HG03442 (cell line): ENCODE results near the gene ALDH16A1.
A peak's percentile ranks its signal among the peaks of the same experiment; 100 is the strongest.

Experiments
- ATAC-seq: cut with Tn5 transposase; IDR thresholded peaks from one replicate; pipeline ENCODE4 v1.9.1; 2021; ENCODE audit warnings: mild to moderate bottlenecking, moderate library complexity; ENCODE audit not compliant: unreplicated experiment

Gene ALDH16A1

DNA sequence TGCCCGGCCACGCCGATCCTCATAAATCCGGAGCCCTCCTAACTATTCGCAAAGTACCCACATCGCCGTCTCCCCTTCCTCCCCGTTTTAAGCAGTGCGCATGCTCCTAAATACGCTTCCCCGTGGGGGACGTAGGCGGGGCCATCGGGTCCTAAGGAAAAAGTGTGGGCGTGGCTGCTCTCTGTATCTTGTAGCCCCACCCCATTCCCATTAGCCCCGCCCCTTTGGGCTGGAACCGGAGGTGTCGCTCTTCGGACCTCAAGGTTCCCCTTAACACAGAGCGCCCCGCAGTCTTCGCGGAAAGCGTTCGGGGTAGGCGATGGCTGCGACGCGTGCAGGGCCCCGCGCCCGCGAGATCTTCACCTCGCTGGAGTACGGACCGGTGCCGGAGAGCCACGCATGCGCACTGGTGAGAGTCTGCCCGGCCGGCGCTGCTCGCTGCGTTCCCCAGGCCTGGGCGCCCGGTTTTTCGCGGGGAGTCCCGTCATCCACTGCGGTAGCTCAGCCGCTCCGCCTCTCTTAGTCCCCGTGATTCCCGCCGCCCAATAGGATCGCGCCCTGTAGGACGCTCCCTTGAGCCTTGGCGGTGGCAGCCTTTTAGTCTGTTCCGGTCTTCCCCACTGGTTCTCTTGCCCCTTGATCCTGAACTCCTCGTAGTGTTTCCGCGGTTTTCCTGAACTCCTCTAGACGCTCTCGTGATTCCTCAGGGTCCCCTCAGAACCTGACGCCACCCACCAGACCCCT lies at the start of gene ALDH16A1:
Gene ALDH16A1, plus strand, starts transcription at position 213 of the 744 bp plus-strand sequence. Its CDS starts 107 bp downstream, at position 320.
- peak; percentile 83 for ATAC-seq

DNA sequence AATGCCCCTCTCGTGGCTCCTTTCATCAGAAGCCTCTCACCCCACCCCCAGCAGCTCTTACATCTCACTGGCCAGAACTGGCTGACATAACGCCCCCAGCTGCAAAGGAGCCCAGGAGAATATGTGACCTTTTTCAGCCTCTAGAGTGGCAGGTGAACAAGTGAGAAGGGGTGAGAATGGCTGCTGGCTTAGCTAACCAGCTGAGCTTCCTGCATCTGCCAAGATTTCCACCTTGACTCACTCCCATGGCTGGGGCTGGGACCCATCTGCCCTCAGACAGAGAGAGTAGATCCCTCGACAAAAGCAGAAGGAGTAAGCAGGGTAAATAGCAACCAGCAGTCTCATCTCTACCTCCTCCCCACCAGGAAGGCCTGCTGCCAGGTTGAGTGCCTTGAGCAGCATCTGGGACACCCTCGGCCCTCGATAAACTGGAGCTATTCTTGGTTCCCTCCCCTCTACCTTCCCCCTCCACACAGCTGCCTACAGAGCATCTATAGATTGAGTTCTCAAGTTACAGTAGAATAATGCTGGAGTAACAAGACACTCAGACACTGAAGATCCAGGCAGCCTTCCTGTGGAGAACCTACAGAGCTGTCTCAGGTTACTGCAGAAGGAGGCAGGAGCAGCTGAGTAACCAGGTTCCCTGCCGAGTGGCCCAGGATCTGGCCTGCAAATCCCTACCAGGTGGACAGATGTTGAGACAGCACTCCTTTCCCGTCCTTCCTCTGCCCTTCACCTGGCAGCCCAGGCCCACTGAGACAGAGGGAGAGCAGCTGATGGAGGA lies 49.4 kb upstream of the ALDH16A1 start:
- no peak for ATAC-seq

DNA sequence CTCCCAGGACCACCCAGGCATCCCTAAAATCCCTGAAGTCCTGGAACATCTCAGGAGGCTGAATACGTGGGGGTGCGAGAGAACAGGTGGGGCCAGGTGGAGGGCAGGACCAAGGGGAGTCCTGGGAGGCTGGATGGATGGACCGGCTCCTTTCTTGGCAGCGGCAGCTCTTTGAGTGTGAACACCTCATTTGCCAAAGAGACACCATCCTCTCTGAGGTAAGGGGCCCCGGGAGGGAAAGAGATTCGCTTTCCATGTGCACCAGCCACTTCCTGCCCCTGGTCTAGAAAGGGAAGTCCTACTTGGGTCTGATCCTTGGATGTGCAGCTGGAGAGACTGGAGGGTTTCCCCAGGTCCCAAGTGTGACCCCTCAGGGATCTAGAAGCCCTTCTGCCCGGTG lies 45.9 kb upstream of the ALDH16A1 start:
- no peak for ATAC-seq

DNA sequence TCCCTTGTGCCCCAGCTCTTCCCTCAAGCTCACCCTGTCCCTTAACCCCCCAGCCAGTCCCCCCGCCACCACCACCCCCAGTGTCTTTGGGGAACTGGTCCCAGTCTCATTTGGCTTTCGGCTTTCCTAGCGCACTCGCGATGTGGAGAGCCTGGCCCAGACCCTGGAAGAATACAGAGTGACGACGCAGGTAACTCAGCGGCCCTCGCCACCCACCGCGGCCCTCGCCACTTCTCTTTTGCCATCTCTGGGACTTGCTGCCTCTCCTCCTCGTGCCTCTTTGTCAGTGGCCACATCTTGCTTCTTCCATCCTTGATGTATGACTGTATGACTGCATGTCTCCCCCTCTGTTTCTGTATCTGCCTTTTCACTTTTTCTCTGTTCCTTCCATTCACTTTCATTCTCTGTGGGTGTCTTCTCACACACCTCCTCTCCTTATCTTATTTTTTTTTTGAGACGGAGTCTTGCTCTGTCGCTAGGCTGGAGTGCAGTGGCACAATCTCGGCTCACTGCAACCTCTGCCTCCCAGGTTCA lies 45.5 kb upstream of the ALDH16A1 start:
- no peak for ATAC-seq

DNA sequence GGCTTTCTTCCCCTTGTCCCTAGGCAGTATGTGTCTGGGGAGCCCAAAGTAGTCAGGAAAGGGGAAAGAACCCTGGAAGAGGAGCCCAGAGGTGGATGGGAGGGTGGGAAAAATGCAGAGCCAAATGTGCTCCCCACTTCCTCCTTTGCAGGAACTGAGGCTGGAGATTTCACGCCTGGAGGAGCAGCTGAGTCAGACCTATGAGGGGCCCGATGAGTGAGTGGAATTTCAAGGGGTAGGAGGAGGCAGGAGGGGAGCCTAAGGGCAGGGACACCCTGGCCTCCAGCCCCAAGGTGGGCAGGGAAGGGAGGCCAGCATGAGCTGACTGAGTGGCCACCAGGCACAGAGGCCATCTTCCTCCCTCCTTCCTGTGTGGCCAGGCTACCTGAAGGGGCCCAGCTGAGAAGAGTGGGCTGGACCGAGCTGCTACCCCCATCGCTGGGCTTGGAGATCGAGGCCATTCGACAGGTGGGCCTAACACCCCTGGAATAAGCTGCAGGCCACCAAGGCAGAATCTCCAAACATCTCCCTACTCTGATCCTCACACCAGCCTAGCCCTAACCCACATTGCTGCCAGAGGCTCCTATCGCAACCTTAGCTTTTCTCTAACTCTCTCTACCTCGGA lies 44.1 kb upstream of the ALDH16A1 start:
- ATAC-seq: no peak

DNA sequence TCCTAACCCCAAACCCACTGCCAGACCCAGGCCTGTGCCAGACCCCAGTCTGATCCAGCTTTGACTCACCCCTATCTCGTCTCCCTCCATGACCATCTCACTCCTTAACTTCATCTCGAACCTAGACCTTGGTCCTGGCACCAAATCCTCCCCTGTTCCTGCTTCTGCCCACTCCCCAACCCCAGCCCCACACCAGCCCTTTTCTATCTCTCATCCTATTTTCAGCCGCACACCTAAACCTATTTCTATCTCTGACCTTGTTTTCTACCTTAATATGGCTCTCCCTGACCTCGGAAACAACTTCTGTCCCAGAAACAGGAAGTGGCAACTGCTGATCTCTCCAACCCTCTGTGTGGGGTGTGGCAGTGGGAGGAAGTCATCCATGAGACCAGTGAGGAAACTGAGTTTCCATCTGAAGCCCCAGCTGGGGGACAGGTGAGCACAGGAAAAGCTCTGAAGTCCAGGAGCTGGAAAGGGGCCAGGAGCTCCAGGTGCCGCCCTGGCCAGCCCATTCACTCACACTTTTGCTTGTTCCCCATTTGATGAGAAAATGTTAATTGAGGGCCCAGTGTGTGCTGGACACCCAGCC lies 43.5 kb upstream of the ALDH16A1 start:
- no peak for ATAC-seq

DNA sequence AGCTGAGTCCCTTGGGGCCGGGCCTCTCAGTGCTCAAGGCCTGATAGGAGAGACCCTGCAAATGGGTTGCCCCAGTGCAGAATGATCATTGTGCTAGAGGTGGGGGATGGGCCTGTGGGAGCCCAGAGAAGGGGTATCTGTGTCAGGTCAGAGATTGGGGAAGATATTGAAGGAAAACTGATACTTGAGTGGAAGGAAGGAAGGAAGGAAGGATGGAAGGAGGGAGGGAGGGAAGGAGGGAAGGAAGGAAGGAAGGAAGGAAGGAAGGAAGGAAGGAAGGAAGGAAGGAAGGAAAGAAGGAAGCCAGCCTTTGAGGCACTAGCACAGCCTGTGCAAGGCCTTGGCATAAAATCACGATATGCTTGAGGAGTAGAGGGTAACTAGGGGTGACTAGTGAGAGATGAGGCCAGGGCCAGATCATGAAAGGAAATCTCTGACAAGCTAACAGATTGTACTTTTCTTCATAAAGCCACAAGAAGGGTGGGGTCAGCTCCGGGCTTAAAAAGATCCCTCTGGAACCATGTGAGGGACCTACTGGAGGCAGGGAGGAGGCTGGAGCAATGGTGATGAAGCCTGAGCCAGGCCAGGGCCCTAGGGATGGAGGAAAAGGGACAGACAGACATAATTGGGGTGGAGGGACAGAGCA lies 41.2 kb upstream of the ALDH16A1 start:
- no peak for ATAC-seq

DNA sequence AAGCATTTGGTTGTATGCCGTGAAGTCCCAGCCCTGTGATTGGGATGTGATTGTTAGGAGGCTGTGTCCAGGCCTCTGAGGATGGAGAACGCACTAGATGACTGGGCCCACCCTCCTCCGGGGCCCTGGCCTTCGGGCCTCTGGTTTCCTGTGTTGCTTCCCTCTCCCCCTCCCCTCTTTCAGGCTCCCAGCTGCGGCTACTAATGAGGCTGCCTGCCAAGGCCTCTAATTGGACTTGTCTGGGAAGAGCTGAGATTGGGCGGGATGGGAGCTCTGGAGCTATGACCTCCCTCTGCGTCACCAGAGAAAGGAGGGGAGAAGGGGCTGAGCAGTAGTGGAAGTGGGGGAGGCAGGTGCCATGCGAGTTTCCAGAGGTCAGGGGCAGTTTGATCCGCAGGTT lies 39.7 kb upstream of the ALDH16A1 start:
- no peak for ATAC-seq

DNA sequence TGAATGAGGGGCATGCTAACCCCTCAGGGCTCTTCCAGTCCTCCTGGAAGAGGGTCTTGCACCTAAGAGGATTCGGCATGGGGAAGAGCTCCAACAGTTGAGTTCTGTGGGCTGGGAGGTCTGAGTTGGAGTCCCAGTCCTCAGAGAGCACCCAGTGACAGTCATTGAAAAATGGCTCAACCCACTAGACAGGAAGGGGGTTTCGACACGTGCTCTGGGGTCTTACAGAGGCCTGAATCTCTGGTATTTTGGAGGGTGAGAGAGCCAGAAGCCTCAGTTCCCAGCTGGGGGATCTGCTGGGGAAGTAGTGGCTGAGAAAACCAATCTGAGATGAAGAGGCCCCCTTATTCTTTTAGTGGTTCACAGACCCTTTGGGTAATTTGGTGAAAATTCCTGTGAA lies 38.8 kb upstream of the ALDH16A1 start:
- ATAC-seq: no peak

DNA sequence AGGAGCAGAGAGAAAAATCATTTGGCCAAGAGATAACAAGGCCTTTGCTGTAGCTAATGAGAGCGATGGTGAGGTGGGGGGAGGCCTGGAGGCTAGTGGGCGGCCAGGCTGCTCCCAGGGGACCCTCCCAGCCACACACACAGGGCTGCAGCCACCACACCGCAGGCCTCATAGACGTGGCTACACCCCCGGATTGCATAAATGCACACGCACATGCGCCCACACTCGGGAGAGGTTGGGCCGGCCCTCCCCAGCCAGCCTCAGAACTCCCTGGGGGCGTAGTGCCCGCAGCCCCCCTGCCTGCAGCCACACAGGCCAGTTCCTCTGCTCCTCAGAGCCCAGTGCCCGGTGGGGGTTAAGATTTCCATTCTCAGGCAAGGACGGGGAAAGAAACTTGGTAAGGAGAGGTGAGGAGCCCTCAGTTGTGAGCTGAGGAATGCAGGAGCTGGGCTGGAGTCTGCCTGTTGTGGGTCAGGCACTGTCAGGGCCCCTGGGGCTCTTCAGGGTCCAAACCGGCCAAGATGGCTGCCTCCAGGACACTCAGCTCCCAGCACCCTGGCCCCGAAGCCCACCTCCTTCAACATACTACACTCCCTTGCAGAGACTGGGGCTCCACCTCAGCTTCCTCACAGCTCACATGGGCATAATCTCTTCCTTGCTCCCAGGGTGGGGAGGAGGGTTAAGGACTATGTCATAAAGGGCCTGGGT lies 37.8 kb upstream of the ALDH16A1 start:
- no peak for ATAC-seq

DNA sequence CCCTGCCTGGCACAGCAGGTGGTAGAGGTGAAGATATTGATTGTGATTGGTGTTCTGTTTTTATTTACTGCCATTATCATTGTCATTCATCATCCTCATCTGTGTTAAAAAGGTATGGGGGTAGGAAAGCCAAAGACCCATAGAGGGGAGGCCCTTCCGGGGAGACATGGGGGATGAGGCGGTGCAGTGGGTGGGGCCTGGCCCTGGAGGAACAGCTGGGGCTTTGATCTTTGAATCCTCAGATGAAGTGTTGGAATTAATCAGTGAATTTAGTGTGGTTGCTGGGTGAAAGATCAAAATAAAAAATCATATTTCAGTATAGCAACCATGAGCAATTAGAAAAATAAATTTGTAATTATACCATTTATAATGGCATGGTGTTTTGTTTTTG lies 37.2 kb upstream of the ALDH16A1 start:
- ATAC-seq: no peak

DNA sequence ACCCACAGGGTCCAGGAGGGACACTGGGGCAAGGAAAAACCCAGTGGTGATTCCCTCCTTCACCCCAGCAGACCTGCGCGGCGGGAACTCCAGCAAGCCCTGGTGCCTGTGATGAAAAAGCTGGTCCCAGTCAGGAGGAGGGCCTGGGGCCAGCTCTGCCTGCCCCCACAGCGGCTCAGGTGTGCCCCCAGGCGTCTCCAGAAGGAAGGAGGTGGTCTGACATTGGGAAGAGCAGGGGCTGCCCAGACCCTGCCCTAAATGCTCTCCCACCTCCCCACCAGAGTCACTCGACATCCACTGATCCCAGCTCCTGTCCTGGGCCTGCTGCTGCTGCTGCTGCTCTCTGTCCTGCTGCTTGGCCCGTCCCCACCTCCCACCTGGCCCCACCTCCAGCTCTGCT lies 35.9 kb upstream of the ALDH16A1 start:
- ATAC-seq: no peak

DNA sequence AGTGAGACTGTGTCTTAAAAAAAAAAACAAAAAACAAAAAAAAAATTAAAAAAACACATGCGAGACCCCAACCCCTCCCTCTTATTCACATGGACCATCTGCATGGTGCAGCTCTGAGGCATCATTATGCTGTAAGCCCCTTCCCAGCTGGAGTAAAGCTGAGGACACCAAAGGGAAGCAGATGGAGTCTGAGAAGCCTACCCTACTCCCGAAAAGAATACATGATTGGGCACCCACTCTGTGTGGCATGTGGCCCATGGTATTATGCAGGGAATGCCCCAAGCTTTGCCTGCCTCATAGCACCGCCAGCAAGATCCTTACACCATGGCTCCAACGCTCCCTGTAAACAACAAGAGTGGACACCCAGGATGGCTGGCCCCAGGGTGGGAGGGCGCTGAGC lies 34.5 kb upstream of the ALDH16A1 start:
- no peak for ATAC-seq

DNA sequence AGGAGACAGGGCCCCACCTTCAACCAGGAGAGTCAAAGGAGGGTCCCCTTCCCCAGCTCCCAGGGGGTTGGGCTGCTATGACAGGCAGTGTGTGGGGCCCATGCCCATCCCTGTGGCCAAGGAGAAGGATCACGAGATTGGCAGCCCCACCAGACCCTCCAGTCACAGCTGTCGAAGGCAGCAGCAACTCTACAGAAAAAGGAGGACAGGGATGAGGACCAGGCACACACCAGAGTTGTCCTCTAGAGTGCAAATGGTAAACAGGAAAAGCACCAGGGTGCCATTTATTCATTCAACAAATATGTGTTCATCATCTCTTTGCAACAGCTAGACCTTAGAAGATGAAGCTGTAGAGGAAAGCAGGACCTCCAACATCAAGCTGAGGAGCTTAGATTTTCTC lies 33.9 kb upstream of the ALDH16A1 start:
- ATAC-seq: no peak

DNA sequence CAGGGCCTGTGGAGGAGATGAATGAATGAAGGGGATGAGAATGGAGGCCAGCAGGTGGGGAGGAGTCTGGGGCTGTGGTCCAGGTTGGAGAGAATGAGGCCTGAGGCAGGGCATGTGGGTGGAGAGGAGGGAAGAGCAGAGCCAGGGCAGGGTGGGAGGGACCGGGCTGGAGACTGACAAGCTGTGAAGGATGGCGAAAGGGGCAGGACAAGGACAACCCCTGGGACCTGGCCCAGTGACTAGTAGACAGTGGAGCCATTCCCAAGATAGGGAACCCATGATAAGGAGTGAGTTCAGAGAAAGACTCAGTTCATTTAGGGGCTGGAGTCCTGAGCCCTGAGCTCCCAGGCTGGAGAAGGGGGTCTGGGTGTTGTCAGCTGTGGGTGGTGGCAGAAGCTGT lies 32.8 kb upstream of the ALDH16A1 start:
- no peak for ATAC-seq

DNA sequence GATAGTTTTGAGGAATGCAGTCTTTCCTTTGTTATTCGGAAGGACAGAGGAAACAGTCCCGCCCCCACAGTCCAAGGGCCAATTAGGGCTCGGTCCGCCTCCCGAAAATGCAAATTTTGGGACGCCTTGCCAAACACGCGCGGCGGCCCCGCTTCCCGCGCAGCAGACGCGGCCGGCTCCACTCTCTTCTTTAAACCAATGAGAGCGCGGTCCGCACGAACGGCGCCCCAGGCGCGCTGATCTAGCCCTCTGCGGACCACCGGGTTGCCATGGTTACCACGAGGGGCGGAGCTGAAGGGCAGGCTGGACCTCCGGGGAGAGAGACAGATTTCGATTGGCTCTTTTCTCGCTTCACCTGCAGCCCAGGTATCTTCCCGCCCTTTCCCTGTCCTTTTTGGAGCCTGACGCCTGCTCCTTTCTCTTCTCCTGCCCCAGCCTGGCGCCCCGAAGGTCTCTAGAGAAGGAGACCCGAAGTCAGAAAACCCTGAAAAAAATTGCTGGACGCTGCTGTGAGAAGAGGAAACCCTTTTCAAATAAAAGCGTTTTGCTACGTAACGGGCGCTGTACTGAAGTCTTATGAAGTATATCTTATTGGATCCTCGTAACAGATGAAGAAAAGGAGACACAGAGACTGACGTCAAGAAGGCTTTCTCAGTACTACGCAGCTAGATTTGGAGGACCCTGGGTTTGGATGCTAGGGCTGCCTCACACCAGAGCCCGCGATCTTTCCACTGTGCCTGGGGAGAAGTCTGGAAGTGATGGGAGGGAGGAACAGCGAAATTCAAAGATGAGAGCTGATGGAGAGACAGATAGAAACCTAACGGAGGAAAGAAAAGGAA lies 31.8 kb upstream of the ALDH16A1 start:
- ATAC-seq: no peak

DNA sequence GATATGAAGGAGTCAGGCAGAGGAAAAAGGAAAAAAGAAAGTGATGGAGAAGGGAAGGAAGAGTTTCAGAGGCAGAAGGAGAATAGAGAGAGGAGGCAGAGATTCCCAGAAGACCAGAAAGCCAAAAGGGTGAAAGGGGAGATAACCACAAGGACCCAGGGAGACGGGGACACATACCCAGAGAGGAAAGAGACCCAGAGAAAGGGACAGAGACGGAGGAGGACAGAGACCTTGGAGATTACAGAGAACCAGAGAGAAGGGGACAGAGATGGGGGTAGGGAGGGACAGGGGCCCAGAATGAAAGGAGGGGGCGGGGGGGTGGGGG lies 31.2 kb upstream of the ALDH16A1 start:
- no peak for ATAC-seq

DNA sequence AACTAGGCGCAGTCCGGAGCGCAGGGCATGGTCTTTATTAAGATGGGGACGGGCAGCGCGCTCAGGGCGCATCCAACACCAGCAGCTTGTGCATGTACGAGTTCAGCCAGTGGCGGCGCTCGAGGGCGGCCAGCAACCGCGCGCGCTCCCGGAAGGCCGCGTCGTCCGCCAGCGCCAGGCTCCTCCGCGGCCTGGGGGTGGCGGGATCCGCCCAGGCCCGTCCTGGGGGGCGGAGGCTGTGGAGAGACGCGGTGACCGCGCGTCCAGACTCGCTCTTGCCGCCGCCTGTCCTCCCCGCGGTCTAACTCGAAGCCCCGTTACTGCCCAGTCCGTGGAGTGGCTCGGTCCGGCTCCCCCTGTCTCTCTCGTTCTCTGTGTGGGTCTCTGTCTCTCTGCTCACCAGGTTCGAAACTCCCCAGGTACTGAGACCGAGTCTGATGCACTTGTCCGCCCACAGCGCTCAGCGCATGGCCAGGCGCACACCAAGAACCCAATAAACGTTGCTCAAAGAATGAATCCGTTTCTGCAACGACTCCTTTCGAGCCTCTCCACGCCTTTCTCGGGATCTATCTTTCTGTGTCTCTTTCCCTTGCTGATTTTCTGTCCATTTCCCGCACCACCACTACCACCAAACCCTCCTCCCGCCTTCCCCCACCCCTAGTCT lies 30.5 kb upstream of the ALDH16A1 start:
- no peak for ATAC-seq
